Measurements from ENCODE around the gene HLA-DRA.

- TF ChIP-seq POLR2A (IDR thresholded peaks at IDR 0.05; ENCODE audit: low read length): no peak
- no peak for TF ChIP-seq GATA1 (IDR thresholded peaks at IDR 0.05; ENCODE audit: low read depth, low read length)
Observed at GRCh38 chr6:32491700-32492099, 52.0 kb downstream of the HLA-DRA start.

Data from erythroblast (primary cell).